ENCODE data around the gene SPECC1L. TPM values are rescaled to one million over a fixed set of nuclear protein-coding genes. Genes with fewer than 3 reads are reported as not detected.

Gene SPECC1L
- total RNA-seq, 1 experiment from 2014 or later: 40.8 TPM

DNA sequence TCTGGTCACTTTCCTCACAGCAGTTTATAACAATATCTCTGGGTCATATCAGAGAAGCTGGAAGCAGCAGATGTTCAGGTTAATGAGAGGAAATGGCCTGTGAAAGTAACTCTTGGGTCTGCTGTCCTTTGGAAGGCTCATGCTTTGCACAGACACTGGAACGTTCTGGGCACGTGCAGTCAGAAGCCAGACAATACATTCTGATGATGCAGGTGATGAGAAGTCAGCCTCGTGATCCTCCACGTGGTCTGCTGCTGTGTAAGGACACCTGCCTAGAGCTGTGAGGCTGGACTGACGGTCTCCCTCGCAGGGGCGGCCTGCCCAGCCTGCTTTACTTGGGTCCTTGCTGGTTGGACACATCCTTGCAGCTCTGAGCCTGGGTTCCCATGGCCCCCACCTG, 138.0 kb downstream of the SPECC1L start:
- POLR2A ChIA-PET: no interaction called here
- H3K4me3 ChIP-seq (replicated peaks in 1 of 2; ENCODE audit: low read depth in 1 of 2, low read length in 2 of 2): no peak overlapping the region
- intact Hi-C loops (cut with micrococcal nuclease): no loop called here
- ATAC-seq: no peak
- no peaks in the 10 kb centered on the region for H3K9me2 ChIP-seq (ENCODE audit: insufficient read depth)
- no peaks in the 10 kb centered on the region; the same call in 1 of the 2 replicates for H3K79me2 ChIP-seq (ENCODE audit: insufficient read depth, low read length)
- BruUV-seq (replicated peaks): no TSS peak
- no peak overlapping the region for H3K9ac ChIP-seq (ENCODE audit: low read length)
- peaks cover 2 to 11% of the 10 kb centered on the region in 2 experiments for H3K4me1 ChIP-seq (ENCODE audit: control insufficient read depth in 1 of 2, insufficient read depth in 2 of 2, low read length in 2 of 2)
- peaks cover 0 to 14% of the 10 kb centered on the region in 2 experiments; a peak in 3 of 4 replicates for H3K36me3 ChIP-seq (ENCODE audit: control insufficient read depth in 1 of 2, insufficient read depth in 2 of 2, low read length in 2 of 2)
- H3K27me3 ChIP-seq (ENCODE audit: insufficient read depth, low read length): no peaks in the 10 kb centered on the region
- H3K4me2 ChIP-seq (ENCODE audit: low read length): no peak overlapping the region
- H4K20me1 ChIP-seq (ENCODE audit: insufficient read depth): peaks cover under 1% of the 10 kb centered on the region; the same call in 1 of the 2 replicates
- H3K9me3 ChIP-seq (ENCODE audit: control insufficient read depth in 1 of 2, insufficient read depth in 1 of 2, low read depth in 1 of 2, low read length in 2 of 2): no peaks in the 10 kb centered on the region
- CTCF ChIA-PET: no interaction called here
- no peak overlapping the region for H3K27ac ChIP-seq (ENCODE audit: low read depth, low read length)
- no peak for DNase-seq (ENCODE audit: low read depth, low spot score)
- RAD21 ChIA-PET (ENCODE audit: low non-redundant PET in 1 of 2, low total read pairs in 2 of 2, uncharacterized antibody in 2 of 2, unreplicated experiment in 2 of 2): no interaction called here
- TF ChIP-seq EZH2phosphoT487 (IDR thresholded peaks at IDR 0.05; ENCODE audit: borderline replicate concordance) (no peak), YY1 (IDR thresholded peaks at IDR 0.05; ENCODE audit: extremely low read depth, insufficient replicate concordance, low read depth, low read length) (no peak), JUND (IDR thresholded peaks at IDR 0.05) (no peak), ZFX (IDR thresholded peaks at IDR 0.05) (no peak), CEBPB (IDR thresholded peaks at IDR 0.05; ENCODE audit: low read depth) (no peak), EGR1 (IDR thresholded peaks at IDR 0.05; ENCODE audit: low read depth) (no peak)
- no peak overlapping the region for H2AFZ ChIP-seq (ENCODE audit: low read depth, low read length, poor library complexity, severe bottlenecking)

- no peaks in the 10 kb centered on the region for H4K20me1 ChIP-seq (ENCODE audit: insufficient read depth)
- no peaks in the 10 kb centered on the region; the same call in 1 of the 2 replicates for H3K79me2 ChIP-seq (ENCODE audit: insufficient read depth, low read length)
- no peak overlapping the region for H2AFZ ChIP-seq (ENCODE audit: low read depth, low read length, poor library complexity, severe bottlenecking)
- RAD21 ChIA-PET (ENCODE audit: low non-redundant PET in 1 of 2, low total read pairs in 2 of 2, uncharacterized antibody in 2 of 2, unreplicated experiment in 2 of 2): no interaction called here
- no peak overlapping the region for H3K27ac ChIP-seq (ENCODE audit: low read depth, low read length)
- H3K9me2 ChIP-seq (ENCODE audit: insufficient read depth): no peaks in the 10 kb centered on the region
- peaks cover 0 to 8% of the 10 kb centered on the region in 2 experiments; a peak in 1 of 4 replicates for H3K4me1 ChIP-seq (ENCODE audit: control insufficient read depth in 1 of 2, insufficient read depth in 2 of 2, low read length in 2 of 2)
- no peak overlapping the region for H3K4me2 ChIP-seq (ENCODE audit: low read length)
- H3K27me3 ChIP-seq (ENCODE audit: insufficient read depth, low read length): no peaks in the 10 kb centered on the region
- CTCF ChIA-PET: no interaction called here
- no peaks in the 10 kb centered on the region for H3K9me3 ChIP-seq (ENCODE audit: control insufficient read depth in 1 of 2, insufficient read depth in 1 of 2, low read depth in 1 of 2, low read length in 2 of 2)
- H3K9ac ChIP-seq (ENCODE audit: low read length): no peak overlapping the region
- intact Hi-C loops (cut with micrococcal nuclease): no loop called here
- TF ChIP-seq ELF1 (IDR thresholded peaks at IDR 0.05; ENCODE audit: borderline replicate concordance, low read depth) (no peak), YY1 (IDR thresholded peaks at IDR 0.05; ENCODE audit: extremely low read depth, insufficient replicate concordance, low read depth, low read length) (no peak), EZH2phosphoT487 (IDR thresholded peaks at IDR 0.05; ENCODE audit: borderline replicate concordance) (no peak), EZH2 (IDR thresholded peaks at IDR 0.05) (no peak), SRF (IDR thresholded peaks at IDR 0.05; ENCODE audit: low read depth) (no peak), JUND (IDR thresholded peaks at IDR 0.05) (no peak), CTCF (IDR thresholded peaks at IDR 0.05 in 2 of 3, conservative IDR thresholded peaks at IDR 0.05 in 1 of 3; ENCODE audit: borderline replicate concordance in 1 of 3, insufficient read depth in 1 of 3, low read depth in 2 of 3, low read length in 2 of 3) (no peak)
- TF ChIP-seq, protein P1, sequence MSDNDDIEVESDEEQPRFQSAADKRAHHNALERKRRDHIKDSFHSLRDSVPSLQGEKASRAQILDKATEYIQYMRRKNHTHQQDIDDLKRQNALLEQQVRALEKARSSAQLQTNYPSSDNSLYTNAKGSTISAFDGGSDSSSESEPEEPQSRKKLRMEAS (IDR thresholded peaks at IDR 0.05): no peak
- TF ChIP-seq, protein P2, sequence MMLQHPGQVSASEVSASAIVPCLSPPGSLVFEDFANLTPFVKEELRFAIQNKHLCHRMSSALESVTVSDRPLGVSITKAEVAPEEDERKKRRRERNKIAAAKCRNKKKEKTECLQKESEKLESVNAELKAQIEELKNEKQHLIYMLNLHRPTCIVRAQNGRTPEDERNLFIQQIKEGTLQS (IDR thresholded peaks at IDR 0.05): no peak
- POLR2A ChIA-PET: no interaction called here
- no TSS peak for BruUV-seq (replicated peaks)
- ATAC-seq (no peak), DNase-seq (ENCODE audit: low read depth, low spot score) (no peak)
- H3K36me3 ChIP-seq (ENCODE audit: control insufficient read depth in 1 of 2, insufficient read depth in 2 of 2, low read length in 2 of 2): peaks cover 5 to 8% of the 10 kb centered on the region in 2 experiments; a peak in 3 of 4 replicates
- H3K4me3 ChIP-seq (replicated peaks in 1 of 2; ENCODE audit: low read depth in 1 of 2, low read length in 2 of 2): no peak overlapping the region
These were observed 139.1 kb downstream of the SPECC1L start for GRCh38 chr22:24409707-24410106.
